ENCODE data around the gene ALKBH6. TPM values are rescaled to one million over a fixed set of nuclear protein-coding genes. Genes with fewer than 3 reads are reported as not detected.

Gene ALKBH6
- 21.2 to 31.5 TPM (median 22.9 TPM) in 5 replicates for total RNA-seq (2022; extraction: Qiagen RNA extraction)

GRCh38 chr19:36014012-36014924 lies at the start of gene ALKBH6:
ALKBH6 (minus strand) TSS chr19:36014213; CDS start chr19:36013397, 816 bp downstream.

DNA sequence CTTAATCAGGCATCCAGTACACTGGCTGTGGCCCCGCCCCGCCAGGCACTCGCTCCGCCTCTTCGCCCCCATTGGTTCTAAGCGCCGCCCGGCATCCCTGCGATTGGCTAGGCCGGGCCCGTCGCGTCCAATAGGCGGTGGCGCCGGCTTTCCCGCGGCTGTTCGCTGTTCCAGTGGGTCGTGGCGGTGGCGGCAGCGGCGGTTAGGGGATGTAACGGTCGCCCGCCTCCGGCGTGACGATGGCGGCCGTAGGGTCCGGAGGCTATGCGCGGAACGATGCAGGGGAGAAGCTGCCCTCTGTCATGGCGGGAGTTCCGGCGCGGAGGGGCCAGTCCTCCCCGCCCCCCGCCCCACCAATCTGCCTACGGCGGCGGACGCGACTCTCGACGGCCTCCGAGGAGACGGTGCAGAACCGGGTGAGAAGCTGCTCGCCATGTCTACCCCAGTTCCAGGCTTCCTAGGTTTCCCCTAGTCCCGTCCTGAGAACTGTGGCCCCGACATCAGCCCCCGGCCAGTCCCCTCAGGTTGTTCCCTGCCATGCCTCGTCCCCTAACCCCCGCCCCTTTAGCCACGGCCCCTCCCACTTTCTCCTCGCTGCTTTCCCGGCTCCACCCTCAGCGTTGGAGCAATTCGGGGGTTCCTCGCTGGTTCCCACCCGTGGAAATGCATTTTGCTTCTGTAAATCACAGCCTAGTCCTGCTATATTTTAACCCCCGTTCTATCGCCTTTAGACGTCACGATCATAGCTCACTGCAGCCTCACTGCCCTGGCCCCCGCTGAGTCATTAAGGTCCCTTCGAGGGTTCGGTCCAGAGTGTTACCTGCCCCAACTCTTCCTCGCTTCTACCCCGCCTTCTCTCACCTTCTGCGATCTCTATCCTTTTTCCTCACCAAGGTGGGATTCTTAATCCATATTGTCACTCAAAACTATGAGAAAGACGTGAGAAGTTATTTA lies 41.0 kb upstream of the ALKBH6 start, which contains the start of gene WDR62:
WDR62 (plus strand) TSS at position 165 of the 954 bp plus-strand sequence; CDS start at position 240, 75 bp downstream.

DNA sequence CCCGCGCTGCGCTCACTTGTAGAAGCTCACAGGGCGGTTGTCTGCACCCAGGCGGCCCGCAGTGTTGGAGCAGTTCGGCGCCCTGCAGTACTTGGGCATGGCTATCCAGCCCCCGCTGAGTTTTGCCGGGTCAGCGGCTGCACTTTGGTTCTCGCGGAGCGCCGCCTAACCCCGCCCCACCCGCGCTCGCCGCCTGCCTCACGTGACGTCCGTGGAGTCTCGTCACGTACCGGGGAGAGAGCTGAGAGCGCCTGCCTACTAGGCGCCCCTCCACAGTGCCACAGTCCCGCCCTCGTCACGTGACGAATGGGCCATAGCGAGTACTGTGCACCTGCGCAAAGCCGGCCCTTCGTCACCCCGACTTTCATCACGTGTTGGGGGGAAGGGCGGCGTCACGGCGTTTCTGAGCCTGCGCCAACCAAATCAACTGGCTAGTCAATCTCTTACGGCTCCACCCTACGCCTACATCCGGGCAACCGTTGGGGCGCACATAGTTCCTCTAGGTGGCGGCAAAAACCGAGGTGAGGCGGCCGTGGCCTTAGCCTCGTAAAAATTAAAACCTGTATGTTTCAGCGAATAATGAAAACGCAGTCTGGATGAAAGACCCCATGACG lies 40.2 kb upstream of the ALKBH6 start, which contains the start of gene THAP8:
THAP8 (minus strand) TSS at position 167 of the 614 bp plus-strand sequence; CDS start at position 99, 68 bp downstream.

DNA sequence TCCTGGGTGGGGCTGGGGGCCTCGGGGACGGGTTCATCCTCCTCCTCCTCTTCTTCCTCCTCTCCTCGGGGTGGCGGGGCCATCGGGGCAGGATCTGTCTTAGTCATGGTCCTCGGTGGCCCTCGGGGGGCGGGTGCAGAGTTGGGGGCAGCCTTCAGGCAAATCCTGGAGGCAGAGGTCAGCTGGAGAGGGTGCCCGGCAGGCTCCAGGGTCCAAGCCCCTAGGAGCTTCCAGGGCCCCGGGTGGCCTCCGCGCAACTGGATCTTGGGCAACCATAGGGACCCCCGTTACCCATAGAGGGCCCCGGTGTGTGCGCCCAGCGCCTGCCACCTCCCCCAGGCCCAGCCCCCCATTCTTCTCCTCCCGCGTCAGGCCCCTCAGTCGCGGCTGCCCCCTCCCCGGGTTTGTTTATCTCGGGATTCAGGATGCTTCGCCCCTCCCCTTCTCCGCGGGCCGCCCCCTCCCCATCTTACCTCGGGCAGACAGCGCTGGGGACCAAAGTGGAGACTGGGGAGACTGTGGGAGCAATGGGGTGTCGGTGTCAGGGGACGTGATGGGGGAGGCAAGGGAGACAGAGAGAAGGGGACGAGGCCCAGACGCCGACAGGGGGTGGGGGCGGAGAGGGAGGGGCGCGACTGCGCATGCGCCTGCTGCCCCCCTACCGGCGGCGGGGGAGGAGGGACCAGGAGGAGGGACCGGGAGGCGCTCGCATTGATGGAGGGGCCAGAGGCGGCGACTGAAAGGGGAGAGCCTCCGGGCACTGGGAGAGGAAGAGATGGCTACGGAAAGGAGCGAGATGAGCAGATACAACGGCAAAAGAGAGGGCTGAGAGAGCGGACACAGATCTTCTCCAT lies 18.5 kb upstream of the ALKBH6 start, which contains the start of gene CLIP3:
CLIP3 (minus strand) TSS at position 623 of the 854 bp plus-strand sequence; CDS start at position 107, 516 bp downstream.

GRCh38 chr19:36008336-36008978 lies 5.6 kb downstream of the ALKBH6 start, which contains the start of gene SYNE4:
SYNE4 (minus strand) TSS chr19:36008813; CDS start chr19:36008681, 132 bp downstream.

GRCh38 chr19:35995048-35995993 lies 18.7 kb downstream of the ALKBH6 start, which contains the start of gene SDHAF1:
SDHAF1 (plus strand) TSS chr19:35995188; CDS start chr19:35995275, 87 bp downstream.

Other genes with a start within 250 kb of the ALKBH6 start
- 3.9 to 9.3 TPM (median 7.6 TPM) in 5 replicates for gene ARHGAP33, start 238.6 kb downstream of the ALKBH6 start, total RNA-seq (2022; extraction: Qiagen RNA extraction)
- 0.16 to 0.53 TPM (median 0.34 TPM) in 5 replicates for gene PRODH2, start 201.4 kb downstream of the ALKBH6 start, total RNA-seq (2022; extraction: Qiagen RNA extraction)
- 0.27 to 0.75 TPM (median 0.56 TPM) in 5 replicates for gene NPHS1, start 161.7 kb downstream of the ALKBH6 start, total RNA-seq (2022; extraction: Qiagen RNA extraction)
- 0.42 to 0.60 TPM (median 0.55 TPM) in 5 replicates for gene KIRREL2, start 157.3 kb downstream of the ALKBH6 start, total RNA-seq (2022; extraction: Qiagen RNA extraction)
- gene APLP1, start 145.6 kb downstream of the ALKBH6 start, total RNA-seq (2022; extraction: Qiagen RNA extraction): 73.4 to 99.4 TPM (median 94.1 TPM) in 5 replicates
- gene NFKBID, start 113.7 kb downstream of the ALKBH6 start, total RNA-seq (2022; extraction: Qiagen RNA extraction): 5.5 to 7.7 TPM (median 6.2 TPM) in 5 replicates
- 0.30 to 0.45 TPM (median 0.35 TPM) in 5 replicates for gene HCST, start 111.7 kb downstream of the ALKBH6 start, total RNA-seq (2022; extraction: Qiagen RNA extraction)
- gene TYROBP, start 105.9 kb downstream of the ALKBH6 start, total RNA-seq (2022; extraction: Qiagen RNA extraction): not detected in 5 replicates
- gene LRFN3, start 77.8 kb downstream of the ALKBH6 start, total RNA-seq (2022; extraction: Qiagen RNA extraction): 12.9 to 23.3 TPM (median 21.0 TPM) in 5 replicates
- gene SDHAF1, start 19.0 kb downstream of the ALKBH6 start, total RNA-seq (2022; extraction: Qiagen RNA extraction): 28.4 to 51.5 TPM (median 47.8 TPM) in 5 replicates
- 0.11 to 0.28 TPM (median 0.15 TPM) in 5 replicates for gene SYNE4, start 5.4 kb downstream of the ALKBH6 start, total RNA-seq (2022; extraction: Qiagen RNA extraction)
- gene CLIP3, start 18.7 kb upstream of the ALKBH6 start, total RNA-seq (2022; extraction: Qiagen RNA extraction): 0.72 to 1.3 TPM (median 0.84 TPM) in 5 replicates
- gene THAP8, start 40.1 kb upstream of the ALKBH6 start, total RNA-seq (2022; extraction: Qiagen RNA extraction): 4.9 to 8.1 TPM (median 6.5 TPM) in 5 replicates
- 19.3 to 30.3 TPM (median 26.1 TPM) in 5 replicates for gene WDR62, start 40.7 kb upstream of the ALKBH6 start, total RNA-seq (2022; extraction: Qiagen RNA extraction)
- gene OVOL3, start 96.9 kb upstream of the ALKBH6 start, total RNA-seq (2022; extraction: Qiagen RNA extraction): 0.29 to 0.78 TPM (median 0.41 TPM) in 4 of 5 replicates, not detected in the other
- gene POLR2I, start 100.7 kb upstream of the ALKBH6 start, total RNA-seq (2022; extraction: Qiagen RNA extraction): 235 to 264 TPM (median 260 TPM) in 5 replicates
- 470 to 583 TPM (median 556 TPM) in 5 replicates for gene TBCB, start 101.3 kb upstream of the ALKBH6 start, total RNA-seq (2022; extraction: Qiagen RNA extraction)
- 1,613 to 2,236 TPM (median 2,124 TPM) in 5 replicates for gene CAPNS1, start 125.9 kb upstream of the ALKBH6 start, total RNA-seq (2022; extraction: Qiagen RNA extraction)
- gene COX7A1, start 138.2 kb upstream of the ALKBH6 start, total RNA-seq (2022; extraction: Qiagen RNA extraction): not detected in 5 replicates
- gene ZNF565, start 200.5 kb upstream of the ALKBH6 start, total RNA-seq (2022; extraction: Qiagen RNA extraction): 3.9 to 5.2 TPM (median 4.3 TPM) in 5 replicates
- 105 to 154 TPM (median 113 TPM) in 5 replicates for gene ZNF146, start 200.9 kb upstream of the ALKBH6 start, total RNA-seq (2022; extraction: Qiagen RNA extraction)